ENCODE results near the gene HLX. TPM values are rescaled to one million over a fixed set of nuclear protein-coding genes. Genes with fewer than 3 reads are reported as not detected.

Gene HLX
- total and polyA plus RNA-seq, 2 of the 13 experiments (the other 11 are each of a cell fraction or from before 2014, with no cell fraction given) = 0.30 to 0.35 TPM

- TF ChIP-seq FOXA3 (CRISPR knock-in tag; IDR thresholded peaks at IDR 0.05) (peak; percentile 62; the same call in 1 of the 2 replicates), ZSCAN22 (CRISPR knock-in tag; IDR thresholded peaks at IDR 0.05) (no peak), PHB2 (IDR thresholded peaks at IDR 0.05; ENCODE audit: partially characterized antibody) (no peak), RXRB (CRISPR knock-in tag; IDR thresholded peaks at IDR 0.05; ENCODE audit: borderline replicate concordance) (peak; percentile 40; the same call in 1 of the 2 replicates), PRPF4 (IDR thresholded peaks at IDR 0.05; ENCODE audit: low read depth, low read length, poor library complexity, severe bottlenecking) (no peak), SKIL (CRISPR knock-in tag; IDR thresholded peaks at IDR 0.05; ENCODE audit: borderline replicate concordance) (peak; percentile 63; the same call in 1 of the 2 replicates), FOXA1 (IDR thresholded peaks at IDR 0.05) (no peak), FOXA1 (CRISPR knock-in tag; IDR thresholded peaks at IDR 0.05) (0 out of 2 replicates have a peak, but pooled peaks have one; percentile 17), ZNF512B (CRISPR knock-in tag; IDR thresholded peaks at IDR 0.05; ENCODE audit: borderline replicate concordance) (no peak), SAP130 (CRISPR knock-in tag; IDR thresholded peaks at IDR 0.05; ENCODE audit: low read depth) (0 out of 2 replicates have a peak, but pooled peaks have one; percentile 14), JUND (CRISPR knock-in tag; IDR thresholded peaks at IDR 0.05) (peak; percentile 42; the same call in 1 of the 2 replicates), ZSCAN12 (CRISPR knock-in tag; IDR thresholded peaks at IDR 0.05) (no peak), ZNF180 (CRISPR knock-in tag; IDR thresholded peaks at IDR 0.05; ENCODE audit: borderline replicate concordance, low read depth) (no peak), MTERF4 (CRISPR knock-in tag; IDR thresholded peaks at IDR 0.05) (no peak), ZNF678 (CRISPR knock-in tag; IDR thresholded peaks at IDR 0.05) (no peak)
- TF ChIP-seq, protein P1, sequence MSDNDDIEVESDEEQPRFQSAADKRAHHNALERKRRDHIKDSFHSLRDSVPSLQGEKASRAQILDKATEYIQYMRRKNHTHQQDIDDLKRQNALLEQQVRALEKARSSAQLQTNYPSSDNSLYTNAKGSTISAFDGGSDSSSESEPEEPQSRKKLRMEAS (IDR thresholded peaks at IDR 0.05) = peak; percentile 46; the same call in 1 of the 2 replicates
- TF ChIP-seq, protein P2, sequence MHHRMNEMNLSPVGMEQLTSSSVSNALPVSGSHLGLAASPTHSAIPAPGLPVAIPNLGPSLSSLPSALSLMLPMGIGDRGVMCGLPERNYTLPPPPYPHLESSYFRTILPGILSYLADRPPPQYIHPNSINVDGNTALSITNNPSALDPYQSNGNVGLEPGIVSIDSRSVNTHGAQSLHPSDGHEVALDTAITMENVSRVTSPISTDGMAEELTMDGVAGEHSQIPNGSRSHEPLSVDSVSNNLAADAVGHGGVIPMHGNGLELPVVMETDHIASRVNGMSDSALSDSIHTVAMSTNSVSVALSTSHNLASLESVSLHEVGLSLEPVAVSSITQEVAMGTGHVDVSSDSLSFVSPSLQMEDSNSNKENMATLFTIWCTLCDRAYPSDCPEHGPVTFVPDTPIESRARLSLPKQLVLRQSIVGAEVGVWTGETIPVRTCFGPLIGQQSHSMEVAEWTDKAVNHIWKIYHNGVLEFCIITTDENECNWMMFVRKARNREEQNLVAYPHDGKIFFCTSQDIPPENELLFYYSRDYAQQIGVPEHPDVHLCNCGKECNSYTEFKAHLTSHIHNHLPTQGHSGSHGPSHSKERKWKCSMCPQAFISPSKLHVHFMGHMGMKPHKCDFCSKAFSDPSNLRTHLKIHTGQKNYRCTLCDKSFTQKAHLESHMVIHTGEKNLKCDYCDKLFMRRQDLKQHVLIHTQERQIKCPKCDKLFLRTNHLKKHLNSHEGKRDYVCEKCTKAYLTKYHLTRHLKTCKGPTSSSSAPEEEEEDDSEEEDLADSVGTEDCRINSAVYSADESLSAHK (CRISPR knock-in tag; IDR thresholded peaks at IDR 0.05; ENCODE audit: borderline replicate concordance) = no peak
These were observed 26.7 kb downstream of the HLX start (continued) for GRCh38 chr1:220905650-220906560.

Data from HepG2 (cell line).